ENCODE data around the gene TLR5. TPM values are rescaled to one million over a fixed set of nuclear protein-coding genes. Genes with fewer than 3 reads are reported as not detected.

TLR5 gene
- total and polyA plus RNA-seq, 2 of the 4 experiments (the other 2 are of a cell fraction) = 0.09 to 0.18 TPM

- Histone ChIP-seq H4K5ac (ENCODE audit: low read depth, low read length) (no peak overlapping the region), H3K4ac (ENCODE audit: low read depth, low read length) (no peak overlapping the region), H3K4me1 (ENCODE audit: control insufficient read depth, insufficient read depth, low read length) (peaks cover 2% of the 10 kb centered on the region; the same call in 1 of the 2 replicates), H2BK5ac (ENCODE audit: low read depth, low read length, poor library complexity, severe bottlenecking) (no peak overlapping the region), H3K23ac (ENCODE audit: low read depth, low read length) (no peak overlapping the region), H2AK5ac (ENCODE audit: low read depth, low read length) (no peak overlapping the region), H3K14ac (replicated peaks; ENCODE audit: low read depth, low read length) (no peak overlapping the region), H3K9ac (ENCODE audit: low read depth, low read length) (no peak overlapping the region), H3K56ac (ENCODE audit: extremely low read depth, insufficient read depth, low read length) (no peak overlapping the region), H2BK20ac (ENCODE audit: low read depth, low read length) (no peak overlapping the region), H3K4me3 (ENCODE audit: insufficient read depth, low read depth, low read length) (no peak overlapping the region), H3K36me3 (ENCODE audit: control insufficient read depth, insufficient read depth, low read length) (no peaks in the 10 kb centered on the region), H3K27me3 (ENCODE audit: control insufficient read depth, insufficient read depth, low read length) (peaks cover 11% of the 10 kb centered on the region), H4K91ac (ENCODE audit: insufficient read depth, low read depth, low read length) (no peak overlapping the region), H4K20me1 (ENCODE audit: insufficient read depth, low read length) (no peaks in the 10 kb centered on the region), H2AFZ (replicated peaks; ENCODE audit: low read length, poor library complexity) (no peak overlapping the region), H3K9me3 (ENCODE audit: control insufficient read depth, insufficient read depth, low read length) (peaks cover 5% of the 10 kb centered on the region), H2AK9ac (replicated peaks; ENCODE audit: low read depth, low read length, poor library complexity) (no peak overlapping the region), H2BK15ac (ENCODE audit: low read depth, low read length) (no peak overlapping the region), H3K9me1 (ENCODE audit: insufficient read depth, low read length) (0 out of 2 replicates have a peak, but pooled peaks cover 3% of the 10 kb centered on the region), H3K18ac (ENCODE audit: low read depth, low read length) (no peak overlapping the region), H3K4me2 (ENCODE audit: low read depth, low read length) (no peak overlapping the region), H2BK120ac (ENCODE audit: low read depth, low read length) (no peak overlapping the region), H3K79me1 (ENCODE audit: low read depth in 1 of 2, low read length in 2 of 2) (no peaks in the 10 kb centered on the region), H4K8ac (ENCODE audit: low read depth in 2 of 2, low read length in 2 of 2) (no peak overlapping the region), H3K27ac (ENCODE audit: insufficient read depth, low read length) (no peak overlapping the region)
- intact Hi-C loops (cut with micrococcal nuclease) (no loop called here), in situ Hi-C loops (cut with MboI; ENCODE audit: low sequenced_read_pairs) (no loop called here), dilution Hi-C loops (cut with HindIII; ENCODE audit: low sequenced_read_pairs, unreplicated experiment) (no loop called here)
- BruUV-seq (replicated peaks) = no TSS peak
- DNase-seq (no peak), ATAC-seq (ENCODE audit: low read depth) (no peak)
- ChIA-PET POLR2A (ENCODE audit: unreplicated experiment) (no interaction called here), CTCF (no interaction called here)
- no peak for TF ChIP-seq USF2 (IDR thresholded peaks at IDR 0.05; ENCODE audit: low read depth, low read length)
- no peak for TF ChIP-seq FOS (IDR thresholded peaks at IDR 0.05; ENCODE audit: low read depth, low read length)
- 100% methylated on average over 2 of the region's 5 CpGs; no CpG with 5 or more reads in 1 of the 2 experiments for WGBS, 2 experiments (ENCODE audit: extremely low coverage in 2 of 2, insufficient read length in 1 of 2)
Observed at GRCh38 chr1:223144914-223145313, 1.9 kb upstream of the TLR5 start.
